Endothelial cell of umbilical vein (primary cell): ENCODE measurements around the gene VCL. TPM values are rescaled to one million over a fixed set of nuclear protein-coding genes. Genes with fewer than 3 reads are reported as not detected.

Source experiments
- BruUV-seq: library from RNA; stranded (reverse); fragments of 400-500 nt; replicated peaks from 2 replicates; lab custom pipeline; 2021; lab: Mats Ljungman, UMichigan
- CTCF ChIA-PET: fragments of 300-600, 350-600 bp; sonication (Branson Sonifier 250); formaldehyde crosslinking; loops from one replicate; lab custom pipeline; 2021; ENCODE audit warnings: antibody characterized with exemption, inconsistent platforms; lab: Charles Lee
- POLR2A ChIA-PET: fragments of 300-600, 350-600 bp; sonication (Branson Sonifier 250); formaldehyde crosslinking; loops from one replicate; lab custom pipeline; 2021; ENCODE audit warnings: antibody characterized with exemption, inconsistent platforms; lab: Charles Lee
- DNase-seq: peaks from one replicate; pipeline ENCODE4 v3.0.0-alpha.2; 2011; ENCODE audit warnings: low read depth, low spot score
- FAIRE-seq: peaks from 2 replicates; lab custom pipeline; 2011; peaks lifted over from hg19 to GRCh38; lab: Jason Lieb, UNC
- H2AFZ ChIP-seq: 2 replicates; pipeline ENCODE4 v1.6.0; 2012; ENCODE audit warnings: low read depth, low read length, control low read depth, inconsistent platforms
- H3K27ac ChIP-seq: 2 replicates; pipeline ENCODE4 v1.5.1; 2011; ENCODE audit warnings: low read depth, mild to moderate bottlenecking, control low read depth, low read length, moderate library complexity; ENCODE audit not compliant: insufficient read depth
- H3K27me3 ChIP-seq, 2 experiments: 2 replicates each; pipeline versions ENCODE4 v1.6.0 to v1.6.1; 2011; ENCODE audit warnings: low read length in 2 of 2, mixed read lengths in 1 of 2; ENCODE audit not compliant: control insufficient read depth in 2 of 2, insufficient read depth in 2 of 2
- H3K36me3 ChIP-seq, 2 experiments: 2 replicates in 1 of 2; 3 replicates in 1 of 2; pipeline ENCODE4 v1.5.1; 2011; ENCODE audit warnings: low read length in 2 of 2, mild to moderate bottlenecking in 1 of 2, moderate library complexity in 1 of 2; ENCODE audit not compliant: control insufficient read depth in 2 of 2, insufficient read depth in 2 of 2; ENCODE audit errors: extremely low read depth in 1 of 2
- H3K4me1 ChIP-seq: 3 replicates; pipeline ENCODE4 v1.5.1; 2011; ENCODE audit warnings: mild to moderate bottlenecking, low read length; ENCODE audit not compliant: control insufficient read depth, insufficient read depth; ENCODE audit errors: extremely low read depth
- H3K4me2 ChIP-seq: 2 replicates; pipeline ENCODE4 v1.6.1; 2011; ENCODE audit warnings: low read length, control low read depth, mixed read lengths; ENCODE audit not compliant: insufficient read depth
- H3K4me3 ChIP-seq, 3 experiments: fragments of 200-600 bp in 1 of 3; sonication (generic), shearing (Covaris generic) in 1 of 3; replicated peaks in 1 of 3; 2 replicates each; pipeline ENCODE4 v1.5.1; 2011 to 2016; ENCODE audit warnings: control low read depth in 3 of 3, low read length in 3 of 3, mild to moderate bottlenecking in 2 of 3, inconsistent platforms in 1 of 3, low read depth in 1 of 3, moderate library complexity in 1 of 3; ENCODE audit not compliant: insufficient read depth in 1 of 3
- H3K79me2 ChIP-seq: 2 replicates; pipeline ENCODE4 v1.6.0; 2012; ENCODE audit warnings: low read length, inconsistent platforms; ENCODE audit not compliant: control insufficient read depth, insufficient read depth
- H3K9ac ChIP-seq: replicated peaks from 2 replicates; pipeline ENCODE3; 2011; ENCODE audit warnings: low read length, control low read depth; ENCODE audit not compliant: insufficient read depth; ENCODE audit errors: extremely low read depth
- H3K9me1 ChIP-seq: replicated peaks from 3 replicates; pipeline ENCODE4 v1.6.0; 2011; ENCODE audit warnings: mild to moderate bottlenecking, low read length; ENCODE audit not compliant: control insufficient read depth, insufficient read depth; ENCODE audit errors: extremely low read depth
- H3K9me3 ChIP-seq: replicated peaks from 2 replicates; pipeline ENCODE4 v1.5.1; 2012; ENCODE audit warnings: low read length, inconsistent platforms; ENCODE audit not compliant: control insufficient read depth, insufficient read depth
- H4K20me1 ChIP-seq: replicated peaks from 2 replicates; pipeline ENCODE3; 2011; ENCODE audit warnings: mild to moderate bottlenecking, low read length; ENCODE audit not compliant: control insufficient read depth, insufficient read depth; ENCODE audit errors: extremely low read depth
- EZH2 ChIP-seq: IDR thresholded peaks from 2 replicates; pipeline ENCODE4 v1.6.1; 2012; ENCODE audit warnings: borderline replicate concordance, low read depth, mild to moderate bottlenecking, moderate library complexity, low read length, inconsistent platforms; ENCODE audit not compliant: severe bottlenecking
- FOS ChIP-seq: IDR thresholded peaks from 2 replicates; pipeline ENCODE4 v1.6.1; 2011; ENCODE audit warnings: mild to moderate bottlenecking, low read length, moderate library complexity, borderline replicate concordance; ENCODE audit not compliant: insufficient read depth
- GATA2 ChIP-seq: IDR thresholded peaks from 2 replicates; pipeline ENCODE4 v1.7.0; 2011; ENCODE audit warnings: low read depth, mild to moderate bottlenecking, moderate library complexity, mixed read lengths, low read length; ENCODE audit not compliant: insufficient read length, insufficient read depth
- JUN ChIP-seq: IDR thresholded peaks from 2 replicates; pipeline ENCODE4 v1.6.1; 2011; ENCODE audit warnings: borderline replicate concordance, low read depth; ENCODE audit not compliant: insufficient read length, insufficient read depth
- MYC ChIP-seq: IDR thresholded peaks from one replicate; pipeline ENCODE4 v1.6.1; 2011; ENCODE audit warnings: mild to moderate bottlenecking, low read depth, low read length
- POLR2A ChIP-seq: IDR thresholded peaks from 2 replicates; pipeline ENCODE4 v1.6.1; 2012; ENCODE audit warnings: low read depth, mild to moderate bottlenecking, control low read depth, low read length
- POLR2AphosphoS5 ChIP-seq: IDR thresholded peaks from 2 replicates; pipeline ENCODE4 v1.6.1; 2012; ENCODE audit warnings: low read depth, mild to moderate bottlenecking, control low read depth, low read length, moderate library complexity; ENCODE audit not compliant: insufficient read depth
- dilution Hi-C: fragments of 300-500 bp; cut with MboI; formaldehyde crosslinking; loops from one replicate; pipeline ENCODE4 v1.15.0; 2019; ENCODE audit warnings: low sequenced_read_pairs; ENCODE audit not compliant: extremely low pct_ligation_motif_present
- intact Hi-C: fragments of 100-400 bp; cut with micrococcal nuclease; formaldehyde crosslinking; loops from one replicate; pipeline ENCODE4 v1.10.0; 2022
- polyA plus RNA-seq, 4 experiments: library from polyadenylated mRNA; depleted of rRNA in 3 of 4; stranded (reverse) in 3 of 4; unstranded in 1 of 4; fragments of >200 nt; gene quantifications; 2 replicates each; pipeline versions ENCODE4 v1.2.1 to v1.2.3, GENCODE V29; 2011 to 2012; ENCODE audit warnings: missing spikeins in 1 of 4
- total RNA-seq: library from RNA; stranded (reverse); gene quantifications from 2 replicates; pipeline ENCODE4 v1.2.3, GENCODE V29; 2021
- TF ChIP-seq, protein P1 (sequence below): IDR thresholded peaks from 2 replicates; pipeline ENCODE4 v1.6.1; 2011; ENCODE audit not compliant: insufficient read depth, insufficient read length
- TF ChIP-seq, protein P2 (sequence below), 2 donors: IDR thresholded peaks; 1 replicate in 1 of 2; 2 replicates in 1 of 2; pipeline ENCODE4 v1.5.1; 2011; ENCODE audit warnings: low read length in 2 of 2, mild to moderate bottlenecking in 2 of 2, moderate library complexity in 2 of 2, control low read depth in 1 of 2, inconsistent platforms in 1 of 2, low read depth in 1 of 2; ENCODE audit not compliant: insufficient read depth in 1 of 2; ENCODE audit errors: extremely low read depth in 1 of 2

The VCL gene
- total and polyA plus RNA-seq, 2 donors (not counting 3 experiments of a cell fraction or from before 2014, with no cell fraction given): 95.4 to 231 TPM

DNA sequence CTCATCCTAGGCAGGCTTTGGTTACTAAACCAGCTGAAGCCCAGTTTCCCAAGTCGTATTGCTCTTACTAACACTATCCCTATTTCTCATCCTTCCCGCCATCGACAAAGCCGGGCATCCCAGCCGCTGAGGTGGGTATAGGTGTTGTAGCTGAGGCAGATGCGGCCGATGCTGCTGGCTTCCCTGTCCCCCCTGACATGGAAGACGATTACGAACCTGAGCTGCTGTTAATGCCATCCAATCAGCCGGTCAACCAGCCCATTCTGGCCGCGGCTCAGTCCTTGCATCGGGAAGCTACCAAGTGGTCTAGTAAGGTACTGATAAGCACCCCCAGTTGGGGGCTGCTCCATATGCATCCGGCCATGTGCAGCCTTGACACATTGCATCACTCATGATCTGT is 113.9 kb downstream of the VCL start:
- FAIRE-seq: no peak
- TF ChIP-seq MYC: no peak
- no peak for TF ChIP-seq EZH2
- TF ChIP-seq, protein P1, sequence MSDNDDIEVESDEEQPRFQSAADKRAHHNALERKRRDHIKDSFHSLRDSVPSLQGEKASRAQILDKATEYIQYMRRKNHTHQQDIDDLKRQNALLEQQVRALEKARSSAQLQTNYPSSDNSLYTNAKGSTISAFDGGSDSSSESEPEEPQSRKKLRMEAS: no peak
- no peak for TF ChIP-seq FOS
- no peak for TF ChIP-seq POLR2AphosphoS5
- CTCF ChIA-PET: interaction anchor here (1.0 kb wide), 1 partner anchor 8 kb away, joined by 4 read pairs; no protein-coding TSS in a partner anchor
- dilution Hi-C loops: no loop called here
- H3K79me2 ChIP-seq: peaks cover 21% of the 10 kb centered on the region
- no peaks in the 10 kb centered on the region for H3K9me1 ChIP-seq
- no peak overlapping the region for H2AFZ ChIP-seq
- no peak overlapping the region for H3K27ac ChIP-seq
- POLR2A ChIA-PET: no interaction called here
- H4K20me1 ChIP-seq: peaks cover under 1% of the 10 kb centered on the region
- DNase-seq: no peak
- no peak overlapping the region for H3K4me2 ChIP-seq
- intact Hi-C loops: no loop called here
- H3K9ac ChIP-seq: no peak overlapping the region
- H3K27me3 ChIP-seq: no peaks in the 10 kb centered on the region
- H3K4me1 ChIP-seq: no peaks in the 10 kb centered on the region
- H3K4me3 ChIP-seq: no peak overlapping the region
- no TSS peak for BruUV-seq
- H3K9me3 ChIP-seq: no peaks in the 10 kb centered on the region
- peaks cover 54 to 59% of the 10 kb centered on the region in 2 experiments for H3K36me3 ChIP-seq

DNA sequence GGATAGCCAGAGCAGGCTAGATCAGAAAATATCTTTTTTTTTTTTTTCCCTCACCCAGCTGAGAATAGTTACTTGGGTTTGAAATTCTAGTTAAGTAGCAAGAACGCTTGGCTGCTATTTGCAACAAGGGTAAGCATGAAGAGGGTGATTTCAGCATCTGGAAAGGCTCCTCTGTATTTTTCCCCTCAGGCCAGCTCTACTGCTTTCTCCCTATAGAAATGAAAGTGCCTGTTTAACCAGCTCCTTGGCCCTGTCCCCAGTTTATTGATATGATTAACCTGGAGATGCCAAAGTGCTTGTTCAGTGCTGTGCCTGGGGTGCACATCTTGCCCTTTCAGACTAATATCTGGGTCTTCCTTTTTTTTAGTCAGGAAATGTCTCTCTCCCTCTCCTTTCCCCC is 115.6 kb downstream of the VCL start:
- H3K27me3 ChIP-seq: no peaks in the 10 kb centered on the region
- TF ChIP-seq POLR2A: no peak
- no peak for TF ChIP-seq POLR2AphosphoS5
- TF ChIP-seq GATA2: no peak
- TF ChIP-seq, protein P1: no peak
- no peak for TF ChIP-seq JUN
- no peak for TF ChIP-seq MYC
- TF ChIP-seq, protein P2, sequence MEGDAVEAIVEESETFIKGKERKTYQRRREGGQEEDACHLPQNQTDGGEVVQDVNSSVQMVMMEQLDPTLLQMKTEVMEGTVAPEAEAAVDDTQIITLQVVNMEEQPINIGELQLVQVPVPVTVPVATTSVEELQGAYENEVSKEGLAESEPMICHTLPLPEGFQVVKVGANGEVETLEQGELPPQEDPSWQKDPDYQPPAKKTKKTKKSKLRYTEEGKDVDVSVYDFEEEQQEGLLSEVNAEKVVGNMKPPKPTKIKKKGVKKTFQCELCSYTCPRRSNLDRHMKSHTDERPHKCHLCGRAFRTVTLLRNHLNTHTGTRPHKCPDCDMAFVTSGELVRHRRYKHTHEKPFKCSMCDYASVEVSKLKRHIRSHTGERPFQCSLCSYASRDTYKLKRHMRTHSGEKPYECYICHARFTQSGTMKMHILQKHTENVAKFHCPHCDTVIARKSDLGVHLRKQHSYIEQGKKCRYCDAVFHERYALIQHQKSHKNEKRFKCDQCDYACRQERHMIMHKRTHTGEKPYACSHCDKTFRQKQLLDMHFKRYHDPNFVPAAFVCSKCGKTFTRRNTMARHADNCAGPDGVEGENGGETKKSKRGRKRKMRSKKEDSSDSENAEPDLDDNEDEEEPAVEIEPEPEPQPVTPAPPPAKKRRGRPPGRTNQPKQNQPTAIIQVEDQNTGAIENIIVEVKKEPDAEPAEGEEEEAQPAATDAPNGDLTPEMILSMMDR (IDR thresholded peaks at IDR 0.05; ENCODE audit: extremely low read depth in 1 of 2, insufficient read depth in 1 of 2, low read depth in 1 of 2, low read length in 2 of 2): no peak
- no peak for TF ChIP-seq FOS
- no peak for TF ChIP-seq EZH2
- dilution Hi-C loops: no loop called here
- H3K36me3 ChIP-seq: peaks cover 54 to 60% of the 10 kb centered on the region in 2 experiments
- POLR2A ChIA-PET: no interaction called here
- H3K4me1 ChIP-seq: peaks cover 2% of the 10 kb centered on the region
- H3K9ac ChIP-seq: no peak overlapping the region
- no peaks in the 10 kb centered on the region for H4K20me1 ChIP-seq
- no TSS peak for BruUV-seq
- no peaks in the 10 kb centered on the region for H3K9me1 ChIP-seq
- no peak overlapping the region for H3K4me3 ChIP-seq
- intact Hi-C loops: no loop called here
- H3K27ac ChIP-seq: no peak overlapping the region
- FAIRE-seq (no peak), DNase-seq (no peak)
- no peak overlapping the region for H3K4me2 ChIP-seq
- peaks cover 11% of the 10 kb centered on the region for H3K79me2 ChIP-seq
- H3K9me3 ChIP-seq: no peaks in the 10 kb centered on the region
- no peak overlapping the region for H2AFZ ChIP-seq
- CTCF ChIA-PET: interaction anchor here (0.7 to 1.7 kb wide), 3 partner anchors 12 to 1117 kb away, joined by 3 read pairs; no protein-coding TSS in a partner anchor
